Thyroid gland (tissue), 4 donors: ENCODE results near the gene DYRK1A. TPM values are rescaled to one million over a fixed set of nuclear protein-coding genes. Genes with fewer than 3 reads are reported as not detected.

Experiments used
- DNase-seq, 2 donors: peaks; one replicate each; pipeline ENCODE4 v3.0.0-alpha.2; 2019
- H3K27ac ChIP-seq, 3 donors: fragments of 200-600 bp; sonication (generic); 1 replicate in 2 of 3; 2 replicates in 1 of 3; pipeline ENCODE4 v1.5.1; 2016 to 2019; ENCODE audit warnings: mild to moderate bottlenecking in 1 of 3, moderate library complexity in 1 of 3
- H3K27me3 ChIP-seq: fragments of 200-600 bp; sonication (generic); one replicate; pipeline ENCODE4 v1.5.1; 2019
- H3K36me3 ChIP-seq, 2 donors: fragments of 200-600 bp; sonication (generic); one replicate each; pipeline ENCODE4 v1.5.1; 2016 to 2019
- H3K4me1 ChIP-seq, 2 donors: fragments of 200-600 bp; sonication (generic); one replicate each; pipeline ENCODE4 v1.5.1; 2017 to 2019
- H3K4me3 ChIP-seq, 3 donors: fragments of 200-600 bp; sonication (generic); replicated peaks in 1 of 3; 1 replicate in 2 of 3; 2 replicates in 1 of 3; pipeline ENCODE4 v1.5.1; 2016; ENCODE audit warnings: mild to moderate bottlenecking in 1 of 3
- H3K9me3 ChIP-seq: fragments of 200-600 bp; sonication (generic); one replicate; pipeline ENCODE4 v1.5.1; 2017
- POLR2A ChIP-seq, 2 donors: fragments of 450-650 bp; IDR thresholded peaks; one replicate each; pipeline ENCODE4 v1.6.1; 2017; ENCODE audit warnings: antibody characterized with exemption in 2 of 2, mild to moderate bottlenecking in 2 of 2, moderate library complexity in 1 of 2
- WGBS, 2 donors: methylation state at CpG; one replicate each; pipeline ENCODE4 v1.1.5; 2017; 5-methylcytosine and 5-hydroxymethylcytosine counted together
- intact Hi-C: fragments of 100-400 bp; cut with DNase I; formaldehyde crosslinking; loops from one replicate; pipeline ENCODE4 v1.15.1; 2023
- total RNA-seq, 4 donors: library from RNA; depleted of rRNA; stranded (reverse); fragments of >200 nt; gene quantifications; one replicate each; pipeline ENCODE4 v1.2.3, GENCODE V29; 2016
- TF ChIP-seq, protein P1 (sequence below), 6 experiments: fragments of 200-600 bp in 3 of 6; fragments of 450-650 bp in 3 of 6; sonication (generic) in 3 of 6; IDR thresholded peaks; one replicate each; pipeline ENCODE4 v1.5.1; 2016 to 2019; ENCODE audit warnings: antibody characterized with exemption in 6 of 6, mild to moderate bottlenecking in 2 of 6, inconsistent platforms in 1 of 6, moderate library complexity in 1 of 6

Gene DYRK1A
- total RNA-seq, 4 donors from 2014 or later: 104 to 299 (median 116) TPM

DNA sequence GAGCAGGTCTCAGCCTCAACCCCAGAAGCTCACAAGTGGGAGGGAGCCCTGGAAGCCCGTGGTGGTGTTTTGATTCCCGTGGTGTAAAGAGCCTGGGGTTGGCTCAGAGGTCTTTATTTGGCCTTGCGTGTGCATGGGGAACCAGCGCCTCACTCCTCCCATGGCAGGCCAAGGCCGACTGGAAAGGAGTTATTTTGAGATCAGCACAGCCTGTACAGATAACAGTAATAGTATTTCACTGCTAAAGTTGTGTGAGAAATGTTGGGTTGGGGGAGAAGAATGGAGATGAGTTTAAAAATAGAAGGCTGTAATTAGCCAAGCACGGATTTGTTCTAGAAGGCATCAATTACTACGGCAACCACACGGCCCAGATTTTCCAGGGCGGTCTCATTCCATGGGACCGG, 186.5 kb downstream of the DYRK1A start:
- no peak for DNase-seq
- intact Hi-C loops: no loop called here
- Histone ChIP-seq H3K27ac (no peak overlapping the region), H3K9me3 (no peaks in the 10 kb centered on the region), H3K4me3 (no peak overlapping the region), H3K36me3 (no peaks in the 10 kb centered on the region), H3K4me1 (peaks cover 9 to 11% of the 10 kb centered on the region in 2 donors), H3K27me3 (no peaks in the 10 kb centered on the region)
- 71 to 78% methylated on average over 10 of the region's 10 CpGs for WGBS, 2 donors
- TF ChIP-seq POLR2A (IDR thresholded peaks at IDR 0.05): no peak
- TF ChIP-seq, protein P1, sequence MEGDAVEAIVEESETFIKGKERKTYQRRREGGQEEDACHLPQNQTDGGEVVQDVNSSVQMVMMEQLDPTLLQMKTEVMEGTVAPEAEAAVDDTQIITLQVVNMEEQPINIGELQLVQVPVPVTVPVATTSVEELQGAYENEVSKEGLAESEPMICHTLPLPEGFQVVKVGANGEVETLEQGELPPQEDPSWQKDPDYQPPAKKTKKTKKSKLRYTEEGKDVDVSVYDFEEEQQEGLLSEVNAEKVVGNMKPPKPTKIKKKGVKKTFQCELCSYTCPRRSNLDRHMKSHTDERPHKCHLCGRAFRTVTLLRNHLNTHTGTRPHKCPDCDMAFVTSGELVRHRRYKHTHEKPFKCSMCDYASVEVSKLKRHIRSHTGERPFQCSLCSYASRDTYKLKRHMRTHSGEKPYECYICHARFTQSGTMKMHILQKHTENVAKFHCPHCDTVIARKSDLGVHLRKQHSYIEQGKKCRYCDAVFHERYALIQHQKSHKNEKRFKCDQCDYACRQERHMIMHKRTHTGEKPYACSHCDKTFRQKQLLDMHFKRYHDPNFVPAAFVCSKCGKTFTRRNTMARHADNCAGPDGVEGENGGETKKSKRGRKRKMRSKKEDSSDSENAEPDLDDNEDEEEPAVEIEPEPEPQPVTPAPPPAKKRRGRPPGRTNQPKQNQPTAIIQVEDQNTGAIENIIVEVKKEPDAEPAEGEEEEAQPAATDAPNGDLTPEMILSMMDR (IDR thresholded peaks at IDR 0.05): no peak

DNA sequence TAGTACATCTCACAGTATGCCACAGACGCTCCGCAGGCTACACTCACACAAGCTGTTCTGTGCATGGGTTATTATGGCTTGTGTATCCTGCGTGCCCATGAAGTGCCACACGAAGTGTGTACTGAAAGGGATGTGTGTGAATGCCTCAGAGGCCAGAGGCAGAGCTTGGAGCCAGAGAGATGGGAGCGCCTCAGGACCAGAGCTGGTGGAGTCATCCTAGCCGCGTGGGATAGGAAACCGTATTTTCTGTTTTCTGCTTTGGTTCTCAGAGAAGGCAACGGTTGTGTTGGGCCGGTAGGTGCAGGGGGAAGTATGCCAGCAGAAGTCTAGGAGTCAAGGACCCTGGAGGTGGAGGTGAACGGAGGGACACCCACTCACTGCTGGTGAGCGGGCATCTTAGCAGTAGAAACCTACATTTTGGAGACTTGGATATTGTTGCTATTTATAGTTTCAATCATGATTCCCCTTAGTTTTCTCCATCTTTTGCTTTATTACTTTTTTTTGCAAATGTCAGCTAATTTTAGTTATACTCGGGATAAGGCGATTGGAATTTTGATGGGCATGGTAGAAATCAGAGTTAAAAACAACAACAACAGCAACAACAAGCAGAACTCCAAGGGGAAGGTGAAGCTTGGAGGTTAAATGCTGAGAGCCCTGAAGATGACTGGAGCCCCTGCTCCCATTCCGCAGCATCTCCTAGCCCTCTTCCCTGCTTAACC, 188.2 kb downstream of the DYRK1A start:
- intact Hi-C loops: no loop called here
- H3K36me3 ChIP-seq: no peaks in the 10 kb centered on the region
- H3K27ac ChIP-seq: no peak overlapping the region
- no peak overlapping the region for H3K4me3 ChIP-seq
- H3K4me1 ChIP-seq: peaks cover 9 to 11% of the 10 kb centered on the region in 2 donors
- TF ChIP-seq POLR2A (IDR thresholded peaks at IDR 0.05): no peak
- TF ChIP-seq, protein P1 (IDR thresholded peaks at IDR 0.05): no peak
- WGBS, 2 donors: 88 to 89% methylated on average over 15 of the region's 15 CpGs
- H3K27me3 ChIP-seq: no peaks in the 10 kb centered on the region
- H3K9me3 ChIP-seq: no peaks in the 10 kb centered on the region
- DNase-seq: no peak

DNA sequence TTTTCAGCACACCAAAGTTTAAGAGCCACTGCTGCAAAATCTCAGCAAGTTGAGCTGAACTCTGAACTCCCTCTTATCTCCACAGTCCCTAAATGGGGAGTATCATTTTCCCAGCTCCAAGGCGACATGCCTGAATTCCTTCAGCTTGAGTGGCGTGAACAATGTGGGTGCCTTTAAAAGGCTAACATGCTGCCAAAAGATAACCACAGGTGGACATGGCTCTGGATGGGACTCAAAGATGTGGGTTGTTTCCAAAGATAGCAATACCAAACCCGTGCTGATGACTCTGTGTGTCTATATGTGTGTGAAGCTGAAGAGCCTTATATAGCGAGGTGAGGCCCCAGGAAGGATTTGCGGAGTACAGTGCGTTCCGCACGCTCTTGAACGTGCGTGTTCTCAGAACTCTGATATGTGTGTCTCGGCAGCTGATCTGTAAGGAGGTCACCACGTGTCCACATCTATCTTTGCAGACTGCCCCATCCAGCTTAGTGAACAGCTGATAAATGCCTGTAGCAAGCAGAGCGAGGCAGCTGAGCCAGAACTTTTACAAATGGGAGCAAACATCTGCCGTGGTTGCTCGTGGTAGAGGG, 189.2 kb downstream of the DYRK1A start:
- 81 to 84% methylated on average over 15 of the region's 15 CpGs for WGBS, 2 donors
- Histone ChIP-seq H3K27ac (no peak overlapping the region), H3K4me3 (no peak overlapping the region), H3K27me3 (no peaks in the 10 kb centered on the region), H3K9me3 (no peaks in the 10 kb centered on the region), H3K4me1 (peaks cover 9 to 11% of the 10 kb centered on the region in 2 donors), H3K36me3 (no peaks in the 10 kb centered on the region)
- intact Hi-C loops: no loop called here
- TF ChIP-seq POLR2A (IDR thresholded peaks at IDR 0.05): no peak
- TF ChIP-seq, protein P1 (IDR thresholded peaks at IDR 0.05): no peak
- no peak for DNase-seq

DNA sequence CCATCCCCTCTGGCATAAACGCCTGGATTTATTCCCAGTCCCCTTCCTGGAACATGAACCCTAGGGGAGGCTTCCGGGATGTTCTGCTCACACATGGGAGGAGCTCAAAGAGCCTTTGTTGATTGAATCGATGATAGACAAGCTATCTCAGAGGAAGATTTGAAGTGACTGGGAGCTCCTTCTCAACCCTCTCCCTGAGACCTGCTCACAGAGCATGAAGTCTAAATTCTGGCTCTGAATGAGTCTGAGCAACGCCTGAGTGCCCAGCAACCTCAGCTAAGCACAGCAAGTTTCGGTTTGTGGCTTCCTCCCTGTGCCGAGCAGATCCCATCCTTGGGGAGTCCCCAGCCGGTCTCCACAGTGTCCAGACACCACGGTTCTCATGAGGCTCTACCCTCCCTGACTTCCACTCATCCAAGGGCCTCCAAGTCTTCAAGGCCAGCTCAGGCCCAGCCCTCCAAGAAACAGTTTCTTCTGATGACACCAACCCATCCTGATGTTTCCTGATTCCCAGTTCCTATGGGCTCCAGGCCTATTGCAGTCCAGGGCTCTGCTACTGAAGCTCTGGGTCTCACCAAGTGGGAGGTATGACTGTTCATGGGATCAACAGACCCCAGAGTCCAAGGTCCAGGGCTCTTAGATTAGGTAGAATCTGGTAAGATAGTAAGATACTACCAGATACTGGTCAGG, 190.8 kb downstream of the DYRK1A start:
- no peaks in the 10 kb centered on the region for H3K27me3 ChIP-seq
- peak overlapping the region in 2 of 3 donors; percentile 58 to 59 for H3K27ac ChIP-seq
- peak; percentile 70 to 79 for DNase-seq

More for the DNA sequence above, 190.8 kb downstream of the DYRK1A start:
- Histone ChIP-seq H3K4me1 (no peaks in the 10 kb centered on the region), H3K4me3 (no peak overlapping the region), H3K9me3 (no peaks in the 10 kb centered on the region), H3K36me3 (no peaks in the 10 kb centered on the region)
- intact Hi-C loops: no loop called here
- TF ChIP-seq, protein P1 (IDR thresholded peaks at IDR 0.05): no peak
- TF ChIP-seq POLR2A (IDR thresholded peaks at IDR 0.05): no peak
- WGBS, 2 donors: 22 to 36% methylated on average over 7 to 8 of the region's 8 CpGs
